B cell (primary cell): ENCODE data around the gene NMNAT3. TPM values are rescaled to one million over a fixed set of nuclear protein-coding genes. Genes with fewer than 3 reads are reported as not detected.

Source experiments
- ATAC-seq: fragments of 200-7000 bp; cut with Tn5 transposase; one replicate; pipeline ENCODE4 v1.10.0; 2021; ENCODE audit warnings: low read depth, mild to moderate bottlenecking, moderate number of reproducible peaks, moderate library complexity
- CTCF ChIA-PET: fragments of 350-600 bp; sonication (Branson Sonifier 250); formaldehyde crosslinking; loops from one replicate; lab custom pipeline; 2021; ENCODE audit warnings: antibody characterized with exemption, inconsistent platforms; lab: Charles Lee
- POLR2A ChIA-PET: fragments of 350-600 bp; sonication (Branson Sonifier 250); formaldehyde crosslinking; loops from one replicate; lab custom pipeline; 2021; ENCODE audit warnings: antibody characterized with exemption; lab: Charles Lee
- DNase-seq: peaks from one replicate; pipeline ENCODE4 v3.0.0; 2013
- H2AFZ ChIP-seq: 2 replicates; pipeline ENCODE4 v1.6.1; 2012; ENCODE audit warnings: mild to moderate bottlenecking, low read depth, low read length; ENCODE audit not compliant: insufficient read depth, poor library complexity, severe bottlenecking
- H3K27ac ChIP-seq, 2 donors: 1 replicate in 1 of 2; 2 replicates in 1 of 2; pipeline ENCODE4 v1.5.1; 2012 to 2013; ENCODE audit warnings: low read length in 2 of 2, mild to moderate bottlenecking in 2 of 2, moderate library complexity in 1 of 2
- H3K27me3 ChIP-seq, 4 experiments: fragments of 200-600 bp in 1 of 4; sonication (generic) in 1 of 4; replicated peaks in 1 of 4; 1 replicate in 2 of 4; 2 replicates in 2 of 4; pipeline versions ENCODE4 v1.6.1 to v1.7.0; 2013 to 2016; ENCODE audit warnings: low read length in 3 of 4, mild to moderate bottlenecking in 2 of 4, mixed read lengths in 1 of 4, moderate library complexity in 1 of 4; ENCODE audit not compliant: insufficient read depth in 4 of 4, control insufficient read depth in 3 of 4; ENCODE audit errors: control extremely low read depth in 1 of 4
- H3K36me3 ChIP-seq, 2 experiments: replicated peaks in 1 of 2; 1 replicate in 1 of 2; 2 replicates in 1 of 2; pipeline versions ENCODE4 v1.6.1 to v1.7.1; 2013; ENCODE audit warnings: low read length in 1 of 2; ENCODE audit not compliant: insufficient read depth in 2 of 2, control insufficient read depth in 1 of 2; ENCODE audit errors: control extremely low read depth in 1 of 2, extremely low read depth in 1 of 2
- H3K4me1 ChIP-seq, 2 donors: fragments of 200-600 bp in 1 of 2; sonication (generic) in 1 of 2; 1 replicate in 1 of 2; 2 replicates in 1 of 2; pipeline versions ENCODE4 v1.5.1 to v1.6.1; 2013 to 2017; ENCODE audit warnings: low read length in 2 of 2; ENCODE audit not compliant: control insufficient read depth in 2 of 2, insufficient read depth in 2 of 2
- H3K4me2 ChIP-seq: replicated peaks from 2 replicates; pipeline ENCODE3; 2012; ENCODE audit warnings: mild to moderate bottlenecking, low read depth, low read length; ENCODE audit not compliant: poor library complexity, severe bottlenecking
- H3K4me3 ChIP-seq, 5 experiments: fragments of 200-600 bp in 1 of 5; sonication (generic) in 1 of 5; 1 replicate in 3 of 5; 2 replicates in 2 of 5; pipeline versions ENCODE4 v1.5.1 to v1.7.0; 2011 to 2016; ENCODE audit warnings: low read length in 4 of 5, mild to moderate bottlenecking in 4 of 5, low read depth in 2 of 5, control low read depth in 1 of 5, moderate library complexity in 1 of 5; ENCODE audit not compliant: insufficient read depth in 1 of 5; ENCODE audit errors: control extremely low read depth in 1 of 5, extremely low read depth in 1 of 5
- H3K79me2 ChIP-seq: fragments of 200-600 bp; sonication (generic); one replicate; pipeline ENCODE4 v1.6.0; 2016; ENCODE audit warnings: low read length; ENCODE audit not compliant: control insufficient read depth, insufficient read depth
- H3K9ac ChIP-seq: fragments of 200-600 bp; sonication (generic); 2 replicates; pipeline ENCODE4 v1.6.1; 2017; ENCODE audit warnings: mild to moderate bottlenecking, low read length, moderate library complexity
- H3K9me3 ChIP-seq, 3 donors: one replicate each; pipeline versions ENCODE4 v1.6.1 to v1.7.1; 2013; ENCODE audit warnings: low read length in 2 of 3; ENCODE audit not compliant: control insufficient read depth in 2 of 3, insufficient read depth in 1 of 3; ENCODE audit errors: control extremely low read depth in 1 of 3
- H4K20me1 ChIP-seq: 2 replicates; pipeline ENCODE4 v1.6.0; 2012; ENCODE audit warnings: mild to moderate bottlenecking, low read length; ENCODE audit not compliant: insufficient read depth, control insufficient read depth, poor library complexity, severe bottlenecking
- H3K27ac Mint-ChIP-seq: one replicate; pipeline ENCODE4 v1.8.0; 2021; ENCODE audit warnings: mixed read lengths
- H3K27me3 Mint-ChIP-seq: one replicate; pipeline ENCODE4 v1.8.0; 2021; ENCODE audit warnings: mixed read lengths
- H3K4me1 Mint-ChIP-seq: one replicate; pipeline ENCODE4 v1.8.0; 2021; ENCODE audit warnings: mixed read lengths
- H3K4me3 Mint-ChIP-seq: one replicate; pipeline ENCODE4 v1.8.0; 2021; ENCODE audit warnings: mixed read lengths
- H3K9me3 Mint-ChIP-seq: one replicate; pipeline ENCODE4 v1.8.0; 2022; ENCODE audit warnings: mixed read lengths; ENCODE audit not compliant: insufficient read depth
- CTCF ChIP-seq: fragments of 200-600 bp; IDR thresholded peaks from one replicate; pipeline ENCODE4 v1.8.0; 2022; ENCODE audit warnings: antibody characterized with exemption, mild to moderate bottlenecking
- EZH2 ChIP-seq: IDR thresholded peaks from 2 replicates; pipeline ENCODE4 v1.6.1; 2012; ENCODE audit warnings: borderline replicate concordance, low read depth, mild to moderate bottlenecking, moderate library complexity, low read length; ENCODE audit not compliant: insufficient read depth, poor library complexity, severe bottlenecking
- WGBS: methylation state at CpG from one replicate; pipeline ENCODE4 v1.1.5; 2013; ENCODE audit warnings: missing lambda C conversion rate; ENCODE audit not compliant: insufficient coverage; 5-methylcytosine and 5-hydroxymethylcytosine counted together
- intact Hi-C: fragments of 100-400 bp; cut with micrococcal nuclease; formaldehyde crosslinking; loops from one replicate; pipeline ENCODE4 v1.10.0; 2022
- polyA plus RNA-seq: library from polyadenylated mRNA; depleted of rRNA; stranded (reverse); fragments of >200 nt; gene quantifications from 2 replicates; pipeline ENCODE4 v1.2.3, GENCODE V29; 2012
- total RNA-seq, 2 donors: library from RNA; stranded (reverse); fragments of 120-200 nt in 1 of 2; gene quantifications; 1 replicate in 1 of 2; 2 replicates in 1 of 2; pipeline versions ENCODE4 v1.2.3 to v1.2.4, GENCODE V29; 2013 to 2022

The NMNAT3 gene
- total and polyA plus RNA-seq, 2 donors (not counting 1 experiment from before 2014, with no cell fraction given): 1.9 to 3.3 TPM

- no peaks in the 10 kb centered on the region for H3K9me3 Mint-ChIP-seq
- H3K4me1 Mint-ChIP-seq: no peaks in the 10 kb centered on the region
- intact Hi-C loops: no loop called here
- Histone ChIP-seq H2AFZ (no peak overlapping the region), H3K27ac (no peak overlapping the region), H3K79me2 (no peaks in the 10 kb centered on the region), H3K4me2 (no peak overlapping the region), H3K27me3 (no peaks in the 10 kb centered on the region), H3K36me3 (no peaks in the 10 kb centered on the region), H3K4me3 (no peak overlapping the region), H4K20me1 (no peaks in the 10 kb centered on the region), H3K4me1 (no peaks in the 10 kb centered on the region), H3K9me3 (no peaks in the 10 kb centered on the region), H3K9ac (no peak overlapping the region)
- WGBS: no CpG with 5 or more reads among the region's 3 CpGs
- ATAC-seq (no peak), DNase-seq (no peak)
- H3K27ac Mint-ChIP-seq: no peak overlapping the region
- TF ChIP-seq EZH2: no peak
- TF ChIP-seq CTCF: no peak
- POLR2A ChIA-PET: no interaction called here
- H3K27me3 Mint-ChIP-seq: peaks cover 8% of the 10 kb centered on the region
- H3K4me3 Mint-ChIP-seq: no peak overlapping the region
- CTCF ChIA-PET: no interaction called here
These were observed 17.2 kb upstream of the NMNAT3 start for GRCh38 chr3:139695007-139695406.

- WGBS: no CpG with 5 or more reads among the region's 1 CpG
- no peak for TF ChIP-seq EZH2
- TF ChIP-seq CTCF: no peak
- Histone ChIP-seq H3K4me1 (no peaks in the 10 kb centered on the region), H3K79me2 (no peaks in the 10 kb centered on the region), H3K4me3 (no peak overlapping the region), H3K9me3 (no peaks in the 10 kb centered on the region), H3K27ac (no peak overlapping the region), H2AFZ (no peak overlapping the region), H3K4me2 (no peak overlapping the region), H3K36me3 (no peaks in the 10 kb centered on the region), H4K20me1 (no peaks in the 10 kb centered on the region), H3K9ac (no peak overlapping the region), H3K27me3 (no peaks in the 10 kb centered on the region)
- intact Hi-C loops: no loop called here
- ChIA-PET POLR2A (no interaction called here), CTCF (no interaction called here)
- no peak for DNase-seq
- H3K9me3 Mint-ChIP-seq: no peaks in the 10 kb centered on the region
- no peak overlapping the region for H3K27ac Mint-ChIP-seq
- no peak overlapping the region for H3K4me3 Mint-ChIP-seq
- H3K27me3 Mint-ChIP-seq: peaks cover 8% of the 10 kb centered on the region
- H3K4me1 Mint-ChIP-seq: no peaks in the 10 kb centered on the region
- no peak for ATAC-seq
These were observed 16.8 kb upstream of the NMNAT3 start for GRCh38 chr3:139694542-139694941.
